ENCODE results near the gene CMTM1.

The CMTM1 gene

GRCh38 chr16:66566051-66566901 is at the start of gene CMTM1:
CMTM1 (plus strand) TSS chr16:66566439; CDS start chr16:66566514, 75 bp downstream.
- no peak within 1 kb of the TSS for H3K4me3 ChIP-seq (ENCODE audit: control insufficient read depth, low read depth, low read length)
- TF ChIP-seq CTCF (conservative IDR thresholded peaks at IDR 0.05; ENCODE audit: control insufficient read depth, insufficient read depth, low read depth, low read length): no peak
- no peak for DNase-seq (ENCODE audit: low read depth)

GRCh38 chr16:66516509-66516807 is 49.8 kb upstream of the CMTM1 start:
- DNase-seq (ENCODE audit: low read depth): no peak
- no peak overlapping the region for H3K4me3 ChIP-seq (ENCODE audit: control insufficient read depth, low read depth, low read length)
- no peak for TF ChIP-seq CTCF (conservative IDR thresholded peaks at IDR 0.05; ENCODE audit: control insufficient read depth, insufficient read depth, low read depth, low read length)

GRCh38 chr16:66516808-66517585 is 49.2 kb upstream of the CMTM1 start:
- TF ChIP-seq CTCF (conservative IDR thresholded peaks at IDR 0.05; ENCODE audit: control insufficient read depth, insufficient read depth, low read depth, low read length): no peak

GRCh38 chr16:66517586-66518263 is 48.5 kb upstream of the CMTM1 start:
- no peak overlapping the region for H3K4me3 ChIP-seq (ENCODE audit: control insufficient read depth, low read depth, low read length)
- TF ChIP-seq CTCF (conservative IDR thresholded peaks at IDR 0.05; ENCODE audit: control insufficient read depth, insufficient read depth, low read depth, low read length): no peak
- no peak for DNase-seq (ENCODE audit: low read depth)

More at GRCh38 chr16:66516808-66517585, 49.2 kb upstream of the CMTM1 start:
- peak overlapping the region; percentile 16 for H3K4me3 ChIP-seq (ENCODE audit: control insufficient read depth, low read depth, low read length)
- peak; percentile 99 for DNase-seq (ENCODE audit: low read depth)

- no peak for DNase-seq (ENCODE audit: low read depth)
- H3K4me3 ChIP-seq (ENCODE audit: control insufficient read depth, low read depth, low read length): no peak overlapping the region
- no peak for TF ChIP-seq CTCF (conservative IDR thresholded peaks at IDR 0.05; ENCODE audit: control insufficient read depth, insufficient read depth, low read depth, low read length)
These were observed 46.5 kb upstream of the CMTM1 start for GRCh38 chr16:66519482-66520373.
